Stimulated activated CD4-positive, alpha-beta T cell treated with anti-CD3 and anti-CD28 coated beads, TNF-alpha, amount 100 ng/mL, for 4 hours (primary cell): Measurements from ENCODE around the gene CD53.
"Not testable (repeated sequence)": the region's sequence is repeated elsewhere in the genome, so short reads cannot be mapped to it uniquely, and the experiment has no call there.

Source experiments
- DNase-seq, 3 experiments: peaks; one replicate each; pipeline ENCODE4 v3.0.0-alpha.2; 2020; ENCODE audit warnings: low read depth in 3 of 3

Gene CD53

DNA sequence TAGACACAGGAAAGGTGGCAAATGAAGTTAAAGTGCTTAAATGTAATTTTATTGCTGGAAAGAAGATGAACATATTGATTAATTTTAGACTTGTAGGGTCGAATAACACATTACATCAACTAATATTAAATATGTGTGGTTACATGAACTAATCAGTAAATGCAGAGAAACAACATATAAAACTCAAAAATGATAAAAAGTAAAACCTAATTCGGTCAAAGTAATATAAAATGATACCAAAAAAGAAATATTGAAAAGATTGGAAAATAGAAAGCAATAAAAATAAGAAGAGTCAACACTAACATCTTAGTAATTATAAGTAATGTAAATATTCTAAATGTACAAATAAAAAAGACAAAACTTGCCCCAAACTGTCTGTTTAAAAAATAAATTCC, 43.3 kb downstream of the CD53 start:
- DNase-seq = no peak

GRCh38 chr1:110916669-110917306, 43.8 kb downstream of the CD53 start:
- no peak for DNase-seq

DNA sequence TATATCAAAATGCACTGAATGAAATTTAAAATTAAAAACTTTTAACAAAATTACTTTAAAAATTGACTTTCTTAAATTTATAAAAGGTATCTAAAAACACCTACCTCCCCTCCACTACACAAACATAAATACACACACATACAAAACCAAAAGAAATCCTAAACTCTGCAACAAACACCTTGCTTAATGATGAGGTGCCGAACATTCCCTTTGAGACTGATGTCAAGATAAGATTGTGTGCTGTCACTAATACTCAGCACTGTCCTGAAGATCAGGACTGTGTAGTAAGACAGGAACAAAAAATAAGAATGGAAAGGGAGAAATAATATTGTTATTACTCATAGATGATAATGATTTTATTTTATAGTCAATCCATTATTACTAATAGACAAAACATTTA, 45.1 kb downstream of the CD53 start:
- no peak for DNase-seq

- no peak for DNase-seq
These were observed 49.0 kb downstream of the CD53 start for GRCh38 chr1:110921953-110922352.

DNA sequence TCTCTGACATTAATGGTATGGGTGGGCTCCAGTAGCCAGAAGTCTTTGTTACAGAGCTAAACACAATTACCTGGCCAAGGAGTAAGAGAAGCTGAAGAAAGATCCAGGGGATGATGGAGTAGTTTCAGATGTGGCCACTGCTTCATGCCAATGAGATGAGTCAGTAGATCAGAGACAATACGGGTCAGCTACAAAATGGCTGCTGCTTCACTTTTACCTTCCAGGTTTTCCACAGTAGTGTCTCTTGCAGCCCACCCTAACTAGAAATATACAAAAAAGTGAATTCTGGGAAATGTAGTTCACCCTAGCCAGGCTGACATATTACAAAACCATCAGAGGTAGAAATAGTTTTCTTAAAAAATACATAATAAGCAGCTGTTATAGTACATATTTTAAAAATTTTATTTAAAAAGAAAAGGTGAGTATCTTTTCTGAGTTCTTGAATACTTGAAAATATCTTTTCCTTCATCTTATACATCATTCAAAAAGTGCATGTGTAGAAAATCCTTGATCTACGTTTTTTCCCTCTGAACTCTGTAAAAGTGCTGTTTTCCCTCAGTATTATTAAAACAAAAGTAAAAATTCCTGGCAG, 54.6 kb downstream of the CD53 start:
- no peak for DNase-seq

- DNase-seq = no peak
These were observed 55.2 kb downstream of the CD53 start for GRCh38 chr1:110928191-110928590.

DNA sequence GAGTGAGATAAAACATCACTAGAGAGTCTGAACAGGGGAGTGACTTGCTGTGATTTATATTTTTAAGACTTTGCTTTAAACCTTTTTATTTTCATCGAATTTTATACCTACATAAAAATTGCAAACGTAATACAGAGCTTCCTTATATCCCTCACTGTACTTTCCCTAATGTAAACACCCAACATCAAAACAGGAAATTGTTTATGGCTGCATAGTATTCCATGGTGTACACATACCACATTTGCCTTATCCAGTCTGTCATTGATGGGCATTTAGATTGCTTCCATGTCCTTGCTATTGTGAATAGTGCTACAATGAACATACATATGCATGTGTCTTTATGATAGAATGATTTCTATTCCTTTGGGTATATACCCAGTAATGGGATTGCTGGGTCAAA, 56.0 kb downstream of the CD53 start:
- DNase-seq = no peak

DNA sequence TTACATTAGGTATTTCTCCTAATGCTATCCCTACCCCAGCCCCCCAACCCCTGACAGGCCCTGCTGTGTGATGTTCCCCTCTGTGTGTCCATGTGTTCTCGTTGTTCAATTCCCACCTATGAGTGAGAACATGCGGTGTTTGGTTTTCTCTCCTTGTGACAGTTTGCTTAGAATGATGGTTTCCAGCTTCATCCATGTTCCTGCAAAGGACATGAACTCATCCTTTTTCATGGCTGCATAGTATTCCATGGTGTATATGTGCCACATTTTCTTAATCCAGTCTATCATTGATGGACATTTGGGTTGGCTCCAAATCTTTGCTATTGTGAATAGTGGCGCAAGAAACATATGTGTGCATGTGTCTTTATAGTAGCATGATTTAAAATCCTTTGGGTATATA, 58.1 kb downstream of the CD53 start:
- DNase-seq = not testable (repeated sequence)

DNA sequence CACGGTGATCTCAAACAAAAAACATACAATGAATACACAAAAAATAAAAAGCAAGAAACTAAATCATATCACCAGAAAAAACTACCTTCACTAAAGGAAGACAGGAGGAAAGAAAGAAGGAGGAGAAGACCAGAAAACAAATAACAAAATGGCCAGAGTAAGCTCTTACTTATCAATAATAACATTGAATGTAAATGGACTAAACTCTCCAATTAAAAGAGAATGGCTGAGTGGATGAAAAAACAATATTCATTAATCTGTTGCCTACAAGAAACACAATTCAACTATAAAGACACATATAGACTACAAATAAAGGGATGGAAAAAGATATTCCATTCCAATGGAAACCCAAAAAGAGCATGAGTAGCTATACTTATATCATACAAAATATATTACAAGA, 63.6 kb downstream of the CD53 start:
- DNase-seq = no peak

DNA sequence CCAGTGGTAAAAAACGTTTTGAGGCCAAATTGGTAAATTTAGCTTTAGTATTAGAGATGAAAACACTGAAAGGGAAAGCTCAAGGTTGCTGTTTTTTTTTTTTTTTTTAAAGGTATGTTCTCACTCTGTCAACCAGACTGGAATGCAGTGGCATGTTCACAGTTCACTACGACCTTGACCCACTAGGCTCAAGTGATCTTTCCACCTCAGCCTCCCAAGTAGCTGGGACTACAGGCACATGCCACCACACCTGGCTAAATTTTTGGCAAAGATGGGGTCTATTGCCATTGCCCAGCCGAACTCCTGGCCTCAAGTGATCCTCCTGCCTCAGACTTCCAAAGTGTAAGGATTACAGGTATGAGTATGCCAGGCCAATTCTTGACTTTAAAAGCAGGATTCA, 71.9 kb downstream of the CD53 start:
- DNase-seq = no peak

DNA sequence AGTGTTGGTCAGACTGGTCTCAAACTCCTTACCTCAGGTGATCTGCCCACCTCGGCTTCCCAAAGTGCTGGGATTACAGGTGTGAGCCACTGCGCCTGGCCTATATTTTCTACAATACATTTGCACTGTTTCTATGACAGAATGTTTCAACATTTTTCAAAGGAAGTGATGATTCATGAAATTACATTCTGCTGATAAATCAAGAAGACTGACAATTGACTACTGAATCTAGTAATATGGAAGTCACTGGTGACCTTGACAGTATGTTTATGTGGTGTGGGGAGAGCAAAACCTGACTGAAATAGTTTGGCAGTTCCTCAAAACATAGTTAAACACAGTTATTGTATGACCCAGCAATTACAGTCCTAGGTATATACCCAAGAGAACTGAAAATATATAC, 72.7 kb downstream of the CD53 start:
- DNase-seq = no peak

DNA sequence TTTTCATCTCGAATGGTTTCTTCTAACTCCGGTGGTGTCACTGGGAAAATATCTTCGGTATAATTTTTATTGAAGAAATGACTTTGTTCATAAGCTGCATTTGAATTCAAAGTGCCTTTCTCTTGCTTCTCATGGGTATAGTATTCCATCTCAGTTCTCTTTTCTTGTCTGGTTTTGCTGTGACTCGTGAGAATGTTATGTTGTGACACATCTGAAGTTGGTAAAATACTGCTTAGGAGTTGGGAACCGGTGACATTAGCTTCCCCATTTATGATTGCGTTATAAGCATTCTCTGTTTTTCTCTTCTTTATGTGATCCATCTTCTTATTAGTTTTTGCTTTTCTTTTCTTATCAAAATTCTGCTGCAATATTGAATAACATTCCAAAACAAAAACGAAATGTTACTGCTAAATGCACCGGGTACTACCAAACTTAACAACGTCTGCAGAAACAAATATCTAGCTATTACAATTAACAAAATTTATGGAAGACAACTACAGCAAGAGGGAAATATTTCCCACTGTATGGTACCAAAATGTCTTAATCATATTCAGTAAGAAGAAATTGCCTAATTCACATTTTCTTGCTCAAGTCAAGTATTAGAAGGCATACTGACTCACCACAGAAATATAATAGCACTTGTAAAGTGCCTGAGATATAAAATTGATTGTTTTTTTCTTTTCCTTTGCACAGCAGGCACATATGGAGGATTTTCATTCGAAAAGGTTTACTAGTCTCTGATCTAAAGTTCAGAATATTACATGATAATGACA, 75.3 kb downstream of the CD53 start:
- no peak for DNase-seq
